ENCODE measurements around the gene APIP.

DNA sequence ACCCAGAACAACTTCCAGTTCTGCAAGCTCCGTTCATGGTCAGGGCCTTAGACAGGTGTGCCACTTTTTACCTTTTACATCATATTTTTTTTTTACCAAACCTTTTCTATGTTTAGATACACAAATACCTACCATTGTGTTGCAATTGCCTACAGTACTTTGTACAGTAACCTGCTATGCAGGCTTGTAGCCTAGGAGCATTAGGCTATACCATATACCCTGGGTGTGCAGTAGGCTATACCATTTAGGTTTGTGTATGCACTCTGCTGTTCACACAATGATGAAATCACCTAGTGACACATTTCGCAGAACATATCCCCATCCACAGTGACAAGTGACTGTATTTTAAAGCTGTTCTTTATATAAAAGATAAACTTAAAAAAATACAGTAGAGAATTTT lies 29.6 kb downstream of the APIP start:
- TF ChIP-seq CTCF (IDR thresholded peaks at IDR 0.05) (no peak), POLR2A (IDR thresholded peaks at IDR 0.05) (no peak)

Data from lower leg skin (tissue), 3 donors.